ENCODE measurements around the gene PEX1. TPM values are rescaled to one million over a fixed set of nuclear protein-coding genes. Genes with fewer than 3 reads are reported as not detected.

PEX1 gene
- 16.5 and 21.8 TPM in 2 replicates for total RNA-seq

GRCh38 chr7:92528188-92528957 lies at the start of gene PEX1, which contains the start of gene RBM48:
TSS of gene PEX1 (minus strand) at chr7:92528520. CDS start at chr7:92528435, 85 bp downstream.
TSS of gene RBM48 (plus strand) at chr7:92528795. CDS start at chr7:92528814, 19 bp downstream.

GRCh38 chr7:92477681-92478080 lies 50.6 kb downstream of the PEX1 start, which contains the start of gene ERVW-1:
TSS of gene ERVW-1 (minus strand) at chr7:92477946. CDS start at chr7:92470381, 7,565 bp downstream.

GRCh38 chr7:92447345-92448204 lies 80.7 kb downstream of the PEX1 start, which contains the start of gene GATAD1:
TSS of gene GATAD1 (plus strand) at chr7:92447482. CDS start at chr7:92447730, 248 bp downstream.

Other genes starting within 250 kb of the PEX1 start
- 26.9 and 30.8 TPM in 2 replicates for gene GATAD1, start 81.0 kb downstream of the PEX1 start, total RNA-seq
- not detected in 2 replicates for gene ERVW-1, start 50.6 kb downstream of the PEX1 start, total RNA-seq
- gene RBM48, start 275 bp upstream of the PEX1 start, total RNA-seq = 8.9 and 10.3 TPM in 2 replicates
- gene FAM133B, start 61.9 kb upstream of the PEX1 start, total RNA-seq = 13.1 and 22.3 TPM in 2 replicates